H9 (cell line): ENCODE measurements around the gene FMO2. TPM values are rescaled to one million over a fixed set of nuclear protein-coding genes. Genes with fewer than 3 reads are reported as not detected.

ENCODE experiments used
- DNase-seq: peaks from one replicate; pipeline ENCODE4 v3.0.0-alpha.2; 2017
- H2AFZ ChIP-seq: one replicate; pipeline ENCODE4 v1.6.1; 2013; ENCODE audit warnings: mild to moderate bottlenecking, low read length, control low read depth, moderate library complexity
- H2AK5ac ChIP-seq: 2 replicates; pipeline ENCODE4 v1.6.1; 2013; ENCODE audit warnings: low read length, control low read depth, mixed read lengths; ENCODE audit not compliant: insufficient read length
- H2BK120ac ChIP-seq: one replicate; pipeline ENCODE4 v1.6.1; 2013; ENCODE audit warnings: low read depth, mild to moderate bottlenecking, low read length, control low read depth, inconsistent platforms; ENCODE audit not compliant: poor library complexity, severe bottlenecking
- H2BK12ac ChIP-seq: 2 replicates; pipeline ENCODE4 v1.6.1; 2013; ENCODE audit warnings: low read length, control low read depth, mixed read lengths, low read depth; ENCODE audit not compliant: insufficient read length
- H2BK15ac ChIP-seq: 2 replicates; pipeline ENCODE4 v1.6.1; 2013; ENCODE audit warnings: low read depth, low read length, control low read depth
- H2BK20ac ChIP-seq: one replicate; pipeline ENCODE4 v1.6.1; 2013; ENCODE audit warnings: low read depth, mild to moderate bottlenecking, low read length, control low read depth, inconsistent platforms; ENCODE audit not compliant: poor library complexity, severe bottlenecking
- H2BK5ac ChIP-seq: 2 replicates; pipeline ENCODE4 v1.6.1; 2013; ENCODE audit warnings: low read length, control low read depth, mixed read lengths; ENCODE audit not compliant: insufficient read length
- H3K14ac ChIP-seq: 2 replicates; pipeline ENCODE4 v1.6.1; 2013; ENCODE audit warnings: low read length, control low read depth; ENCODE audit not compliant: insufficient read depth
- H3K18ac ChIP-seq: 2 replicates; pipeline ENCODE4 v1.6.1; 2013; ENCODE audit warnings: low read depth, mild to moderate bottlenecking, mixed read lengths, low read length, control low read depth; ENCODE audit not compliant: insufficient read length
- H3K23ac ChIP-seq: 2 replicates; pipeline ENCODE4 v1.6.1; 2013; ENCODE audit warnings: low read length, control low read depth, mixed read lengths, low read depth; ENCODE audit not compliant: insufficient read length
- H3K23me2 ChIP-seq: 2 replicates; pipeline ENCODE4 v1.6.1; 2013; ENCODE audit warnings: low read depth, mild to moderate bottlenecking, mixed read lengths, low read length, control low read depth; ENCODE audit not compliant: insufficient read length, poor library complexity, severe bottlenecking
- H3K27ac ChIP-seq: 2 replicates; pipeline ENCODE4 v1.5.1; 2013; ENCODE audit warnings: low read length, control low read depth, mixed read lengths, low read depth; ENCODE audit not compliant: insufficient read length
- H3K27me3 ChIP-seq: 2 replicates; pipeline ENCODE4 v1.6.1; 2013; ENCODE audit warnings: low read length, control low read depth, inconsistent platforms; ENCODE audit not compliant: insufficient read depth
- H3K4ac ChIP-seq: 2 replicates; pipeline ENCODE4 v1.6.1; 2013; ENCODE audit warnings: low read depth, mild to moderate bottlenecking, control low read depth, inconsistent platforms, low read length, moderate library complexity
- H3K4me1 ChIP-seq: 2 replicates; pipeline ENCODE4 v1.6.1; 2013; ENCODE audit warnings: low read length, control low read depth, inconsistent platforms; ENCODE audit not compliant: insufficient read depth
- H3K4me2 ChIP-seq: 2 replicates; pipeline ENCODE4 v1.6.1; 2013; ENCODE audit warnings: low read length, control low read depth, mixed read lengths; ENCODE audit not compliant: insufficient read length, insufficient read depth
- H3K56ac ChIP-seq: 2 replicates; pipeline ENCODE4 v1.6.1; 2013; ENCODE audit warnings: low read depth, mild to moderate bottlenecking, mixed read lengths, low read length, control low read depth; ENCODE audit not compliant: insufficient read length
- H3K79me1 ChIP-seq: 2 replicates; pipeline ENCODE4 v1.6.1; 2013; ENCODE audit warnings: low read depth, mild to moderate bottlenecking, moderate library complexity, low read length, control low read depth, inconsistent platforms; ENCODE audit not compliant: insufficient read depth, poor library complexity, severe bottlenecking
- H3K79me2 ChIP-seq: 2 replicates; pipeline ENCODE4 v1.6.1; 2013; ENCODE audit warnings: low read length, control low read depth, inconsistent platforms; ENCODE audit not compliant: insufficient read depth
- H3K9ac ChIP-seq: 2 replicates; pipeline ENCODE4 v1.6.1; 2013; ENCODE audit warnings: low read length, control low read depth, mixed read lengths; ENCODE audit not compliant: insufficient read length; ENCODE audit errors: extremely low read depth
- H3K9me3 ChIP-seq: one replicate; pipeline ENCODE4 v1.6.1; 2013; ENCODE audit warnings: low read depth, low read length, inconsistent platforms; ENCODE audit not compliant: control insufficient read depth
- H3T11ph ChIP-seq: one replicate; pipeline ENCODE4 v1.6.1; 2013; ENCODE audit warnings: mild to moderate bottlenecking, low read length, control low read depth, inconsistent platforms
- H4K20me1 ChIP-seq: one replicate; pipeline ENCODE4 v1.6.1; 2013; ENCODE audit not compliant: control insufficient read depth, insufficient read length, insufficient read depth
- H4K5ac ChIP-seq: 2 replicates; pipeline ENCODE4 v1.6.1; 2013; ENCODE audit warnings: low read depth, mild to moderate bottlenecking, mixed read lengths, low read length, control low read depth; ENCODE audit not compliant: insufficient read length
- H4K8ac ChIP-seq: replicated peaks from 2 replicates; pipeline ENCODE4 v1.6.1; 2013; ENCODE audit warnings: low read length, control low read depth, mixed read lengths, low read depth; ENCODE audit not compliant: insufficient read length
- H4K91ac ChIP-seq: 2 replicates; pipeline ENCODE4 v1.6.1; 2013; ENCODE audit warnings: low read depth, mild to moderate bottlenecking, moderate library complexity, mixed read lengths, low read length, control low read depth; ENCODE audit not compliant: insufficient read length
- H3K27ac Mint-ChIP-seq, 3 experiments: 2 replicates in 2 of 3; 3 replicates in 1 of 3; pipeline ENCODE4 v1.8.0; 2020 to 2021; ENCODE audit warnings: mixed read lengths in 3 of 3, mild to moderate bottlenecking in 1 of 3, moderate library complexity in 1 of 3
- H3K27me3 Mint-ChIP-seq: 2 replicates; pipeline ENCODE4 v1.8.0; 2021; ENCODE audit warnings: low read depth, mild to moderate bottlenecking, moderate library complexity, mixed read lengths
- H3K36me3 Mint-ChIP-seq, 3 experiments: 2 replicates in 2 of 3; 3 replicates in 1 of 3; pipeline ENCODE4 v1.8.0; 2020 to 2021; ENCODE audit warnings: low read depth in 3 of 3, mixed read lengths in 3 of 3; ENCODE audit not compliant: insufficient read depth in 1 of 3
- H3K4me1 Mint-ChIP-seq, 2 experiments: 2 replicates each; pipeline ENCODE4 v1.8.0; 2020; ENCODE audit warnings: mixed read lengths in 2 of 2
- H3K4me3 Mint-ChIP-seq, 2 experiments: 2 replicates in 1 of 2; 3 replicates in 1 of 2; pipeline ENCODE4 v1.8.0; 2020 to 2021; ENCODE audit warnings: mild to moderate bottlenecking in 2 of 2, mixed read lengths in 2 of 2, moderate library complexity in 1 of 2
- H3K9me3 Mint-ChIP-seq, 2 experiments: 2 replicates in 1 of 2; 3 replicates in 1 of 2; pipeline ENCODE4 v1.8.0; 2020; ENCODE audit warnings: mild to moderate bottlenecking in 2 of 2, mixed read lengths in 2 of 2, moderate library complexity in 1 of 2
- CTCF ChIP-seq: fragments of 200-600 bp; sonication (generic); conservative IDR thresholded peaks from 3 replicates; pipeline ENCODE4 v1.8.0; 2021; ENCODE audit warnings: antibody characterized with exemption, mild to moderate bottlenecking
- WGBS: extraction: QIAGEN DNeasy Blood & Tissue Kit; methylation state at CpG from one replicate; pipeline ENCODE4 v1.1.7; 2013; ENCODE audit warnings: missing lambda C conversion rate, low lambda C conversion rate, mixed read lengths; ENCODE audit not compliant: insufficient read length; ENCODE audit errors: extremely low coverage; 5-methylcytosine and 5-hydroxymethylcytosine counted together
- total RNA-seq: library from RNA; stranded (reverse); gene quantifications from 2 replicates; pipeline ENCODE4 v1.2.1, GENCODE V29; 2021

The FMO2 gene
- total RNA-seq, 1 experiment from 2014 or later: not detected

- H3K27ac Mint-ChIP-seq: peak within 1 kb of the TSS in 2 of 3 experiments; percentile 12 to 33; a peak in 1 of 7 replicates
- DNase-seq: no peak
- Histone ChIP-seq H3K23ac (no peak within 1 kb of the TSS), H4K20me1 (no peaks in the 10 kb centered on the region), H3K56ac (no peak within 1 kb of the TSS), H3K9ac (no peak within 1 kb of the TSS), H3K4ac (no peak within 1 kb of the TSS), H2BK12ac (no peak within 1 kb of the TSS), H4K91ac (no peak within 1 kb of the TSS), H3K4me1 (peaks cover 5% of the 10 kb centered on the region; the same call in 1 of the 2 replicates), H2BK20ac (no peak within 1 kb of the TSS), H4K8ac (no peak within 1 kb of the TSS), H3K27me3 (no peaks in the 10 kb centered on the region), H3T11ph (no peak within 1 kb of the TSS), H4K5ac (no peak within 1 kb of the TSS), H3K4me2 (no peak within 1 kb of the TSS), H2BK15ac (no peak within 1 kb of the TSS), H3K18ac (no peak within 1 kb of the TSS), H2AFZ (no peak within 1 kb of the TSS), H2BK120ac (no peak within 1 kb of the TSS), H2AK5ac (no peak within 1 kb of the TSS), H2BK5ac (no peak within 1 kb of the TSS), H3K14ac (no peak within 1 kb of the TSS), H3K27ac (no peak within 1 kb of the TSS), H3K79me1 (no peaks in the 10 kb centered on the region), H3K79me2 (no peaks in the 10 kb centered on the region), H3K9me3 (no peaks in the 10 kb centered on the region), H3K23me2 (peaks cover 2% of the 10 kb centered on the region)
- H3K4me1 Mint-ChIP-seq: peaks cover 35 to 37% of the 10 kb centered on the region in 2 experiments
- no peak for TF ChIP-seq CTCF
- H3K36me3 Mint-ChIP-seq: 0 out of 7 replicates have a peak, but pooled peaks cover 0 to 6% (median 0%) of the 10 kb centered on the region in 3 experiments
- no peak within 1 kb of the TSS; a peak in 1 of 5 replicates for H3K4me3 Mint-ChIP-seq
- WGBS: no CpG with 5 or more reads among the region's 4 CpGs
- H3K9me3 Mint-ChIP-seq: no peaks in the 10 kb centered on the region
- no peaks in the 10 kb centered on the region; the same call in 1 of the 2 replicates for H3K27me3 Mint-ChIP-seq
Measured at GRCh38 chr1:171248302-171248701, 63.2 kb downstream of the FMO2 start, which contains the start of gene FMO1. Gene FMO1, plus strand, starts transcription at chr1:171248494. Its CDS starts 9,594 bp downstream, at chr1:171258088.
